ENCODE data around the gene ATG4B. TPM values are rescaled to one million over a fixed set of nuclear protein-coding genes. Genes with fewer than 3 reads are reported as not detected.

Gene ATG4B
- total and polyA plus RNA-seq, 9 of the 15 experiments (the other 6 are each of a cell fraction or from before 2014, with no cell fraction given) = 5.9 to 58.8 (median 35.6) TPM

DNA sequence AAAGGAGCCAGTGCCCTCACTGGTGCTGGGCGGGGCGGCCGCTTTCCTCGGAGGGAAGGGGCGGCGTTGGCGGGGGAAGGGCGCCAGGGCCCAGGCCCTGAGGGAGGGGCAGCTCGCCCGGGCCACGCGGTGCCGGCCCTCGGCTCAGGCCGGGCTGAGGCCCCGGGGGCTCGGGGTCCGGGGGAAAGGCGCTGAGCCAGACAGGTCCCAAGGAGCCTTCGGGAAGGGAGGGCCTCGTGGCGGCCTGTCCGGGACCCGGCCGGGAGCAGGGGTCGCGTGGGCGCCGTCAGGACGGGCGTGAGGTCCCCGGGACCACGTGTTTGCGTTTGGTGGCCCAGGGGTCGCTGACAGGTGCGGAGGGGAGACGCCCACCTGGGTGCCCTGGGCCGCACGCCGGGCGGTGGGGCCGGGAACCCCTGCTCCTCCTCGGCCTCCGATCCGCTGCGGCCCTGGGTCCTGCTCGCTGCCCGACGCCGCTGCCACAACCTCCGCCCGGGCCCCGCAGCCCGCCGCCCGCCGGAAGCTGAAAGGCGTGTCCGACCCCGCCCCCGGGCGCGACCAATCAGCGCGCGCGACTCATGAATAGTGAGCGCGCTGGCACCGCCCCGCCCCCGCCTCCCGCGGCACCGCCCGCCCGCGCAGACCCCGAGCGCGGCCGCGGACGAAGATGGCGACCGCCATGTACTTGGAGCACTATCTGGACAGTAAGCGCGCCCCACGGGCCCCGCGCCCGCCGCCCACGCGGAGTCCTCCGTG is 64.1 kb downstream of the ATG4B start, which contains the start of gene ING5 (continued):
- TF ChIP-seq CREB3 (tag; conservative IDR thresholded peaks at IDR 0.05; ENCODE audit: low read depth) (no peak), SMC3 (conservative IDR thresholded peaks at IDR 0.05; ENCODE audit: insufficient read depth, low read depth, low read length) (no peak), JUNB (CRISPR knock-in tag; conservative IDR thresholded peaks at IDR 0.05) (no peak), PRDM10 (IDR thresholded peaks at IDR 0.05; ENCODE audit: partially characterized antibody) (no peak), ZNF583 (CRISPR knock-in tag; IDR thresholded peaks at IDR 0.05) (no peak), SOX6 (IDR thresholded peaks at IDR 0.05) (peak; percentile 20; the same call in 1 of the 2 replicates), IRF2 (CRISPR knock-in tag; IDR thresholded peaks at IDR 0.05) (no peak), HMBOX1 (IDR thresholded peaks at IDR 0.05) (no peak), PYGO2 (tag; IDR thresholded peaks at IDR 0.05) (no peak), PPARD (CRISPR knock-in tag; IDR thresholded peaks at IDR 0.05) (no peak), SRSF9 (IDR thresholded peaks at IDR 0.05; ENCODE audit: borderline replicate concordance, low read depth, low read length) (no peak)
- TF ChIP-seq, protein P1, sequence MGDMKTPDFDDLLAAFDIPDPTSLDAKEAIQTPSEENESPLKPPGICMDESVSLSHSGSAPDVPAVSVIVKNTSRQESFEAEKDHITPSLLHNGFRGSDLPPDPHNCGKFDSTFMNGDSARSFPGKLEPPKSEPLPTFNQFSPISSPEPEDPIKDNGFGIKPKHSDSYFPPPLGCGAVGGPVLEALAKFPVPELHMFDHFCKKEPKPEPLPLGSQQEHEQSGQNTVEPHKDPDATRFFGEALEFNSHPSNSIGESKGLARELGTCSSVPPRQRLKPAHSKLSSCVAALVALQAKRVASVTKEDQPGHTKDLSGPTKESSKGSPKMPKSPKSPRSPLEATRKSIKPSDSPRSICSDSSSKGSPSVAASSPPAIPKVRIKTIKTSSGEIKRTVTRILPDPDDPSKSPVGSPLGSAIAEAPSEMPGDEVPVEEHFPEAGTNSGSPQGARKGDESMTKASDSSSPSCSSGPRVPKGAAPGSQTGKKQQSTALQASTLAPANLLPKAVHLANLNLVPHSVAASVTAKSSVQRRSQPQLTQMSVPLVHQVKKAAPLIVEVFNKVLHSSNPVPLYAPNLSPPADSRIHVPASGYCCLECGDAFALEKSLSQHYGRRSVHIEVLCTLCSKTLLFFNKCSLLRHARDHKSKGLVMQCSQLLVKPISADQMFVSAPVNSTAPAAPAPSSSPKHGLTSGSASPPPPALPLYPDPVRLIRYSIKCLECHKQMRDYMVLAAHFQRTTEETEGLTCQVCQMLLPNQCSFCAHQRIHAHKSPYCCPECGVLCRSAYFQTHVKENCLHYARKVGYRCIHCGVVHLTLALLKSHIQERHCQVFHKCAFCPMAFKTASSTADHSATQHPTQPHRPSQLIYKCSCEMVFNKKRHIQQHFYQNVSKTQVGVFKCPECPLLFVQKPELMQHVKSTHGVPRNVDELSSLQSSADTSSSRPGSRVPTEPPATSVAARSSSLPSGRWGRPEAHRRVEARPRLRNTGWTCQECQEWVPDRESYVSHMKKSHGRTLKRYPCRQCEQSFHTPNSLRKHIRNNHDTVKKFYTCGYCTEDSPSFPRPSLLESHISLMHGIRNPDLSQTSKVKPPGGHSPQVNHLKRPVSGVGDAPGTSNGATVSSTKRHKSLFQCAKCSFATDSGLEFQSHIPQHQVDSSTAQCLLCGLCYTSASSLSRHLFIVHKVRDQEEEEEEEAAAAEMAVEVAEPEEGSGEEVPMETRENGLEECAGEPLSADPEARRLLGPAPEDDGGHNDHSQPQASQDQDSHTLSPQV (IDR thresholded peaks at IDR 0.05) = peak; percentile 74
- TF ChIP-seq, protein P2, sequence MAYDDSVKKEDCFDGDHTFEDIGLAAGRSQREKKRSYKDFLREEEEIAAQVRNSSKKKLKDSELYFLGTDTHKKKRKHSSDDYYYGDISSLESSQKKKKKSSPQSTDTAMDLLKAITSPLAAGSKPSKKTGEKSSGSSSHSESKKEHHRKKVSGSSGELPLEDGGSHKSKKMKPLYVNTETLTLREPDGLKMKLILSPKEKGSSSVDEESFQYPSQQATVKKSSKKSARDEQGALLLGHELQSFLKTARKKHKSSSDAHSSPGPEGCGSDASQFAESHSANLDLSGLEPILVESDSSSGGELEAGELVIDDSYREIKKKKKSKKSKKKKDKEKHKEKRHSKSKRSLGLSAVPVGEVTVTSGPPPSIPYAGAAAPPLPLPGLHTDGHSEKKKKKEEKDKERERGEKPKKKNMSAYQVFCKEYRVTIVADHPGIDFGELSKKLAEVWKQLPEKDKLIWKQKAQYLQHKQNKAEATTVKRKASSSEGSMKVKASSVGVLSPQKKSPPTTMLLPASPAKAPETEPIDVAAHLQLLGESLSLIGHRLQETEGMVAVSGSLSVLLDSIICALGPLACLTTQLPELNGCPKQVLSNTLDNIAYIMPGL (CRISPR knock-in tag; IDR thresholded peaks at IDR 0.05) = no peak
- TF ChIP-seq, protein P3, sequence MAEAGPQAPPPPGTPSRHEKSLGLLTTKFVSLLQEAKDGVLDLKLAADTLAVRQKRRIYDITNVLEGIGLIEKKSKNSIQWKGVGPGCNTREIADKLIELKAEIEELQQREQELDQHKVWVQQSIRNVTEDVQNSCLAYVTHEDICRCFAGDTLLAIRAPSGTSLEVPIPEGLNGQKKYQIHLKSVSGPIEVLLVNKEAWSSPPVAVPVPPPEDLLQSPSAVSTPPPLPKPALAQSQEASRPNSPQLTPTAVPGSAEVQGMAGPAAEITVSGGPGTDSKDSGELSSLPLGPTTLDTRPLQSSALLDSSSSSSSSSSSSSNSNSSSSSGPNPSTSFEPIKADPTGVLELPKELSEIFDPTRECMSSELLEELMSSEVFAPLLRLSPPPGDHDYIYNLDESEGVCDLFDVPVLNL (CRISPR knock-in tag; IDR thresholded peaks at IDR 0.05; ENCODE audit: low read depth) = no peak
